IPS-NIHi11 (cell line): Measurements from ENCODE around the gene PIMREG.

ENCODE experiments used
- DNase-seq: peaks from one replicate; pipeline ENCODE4 v3.0.0; 2012; ENCODE audit warnings: mixed read lengths, low spot score

The PIMREG gene

GRCh38 chr17:6437956-6438355 lies 6.3 kb upstream of the PIMREG start:
- no peak for DNase-seq

GRCh38 chr17:6439951-6440350 lies 4.3 kb upstream of the PIMREG start:
- DNase-seq: no peak

GRCh38 chr17:6442775-6443174 lies 1.5 kb upstream of the PIMREG start:
- DNase-seq: no peak

- no peak for DNase-seq
Measured at GRCh38 chr17:6444571-6445335, 498 bp downstream of the PIMREG start.

- DNase-seq: no peak
Measured at GRCh38 chr17:6446516-6447100, 2.4 kb downstream of the PIMREG start.

- DNase-seq: no peak
Measured at GRCh38 chr17:6448473-6448872, 4.2 kb downstream of the PIMREG start.

GRCh38 chr17:6449307-6449706 lies 5.1 kb downstream of the PIMREG start:
- no peak for DNase-seq

GRCh38 chr17:6450926-6451832 lies 6.9 kb downstream of the PIMREG start:
- DNase-seq: no peak

GRCh38 chr17:6452471-6453266 lies 8.4 kb downstream of the PIMREG start:
- no peak for DNase-seq

GRCh38 chr17:6453279-6454024 lies 9.2 kb downstream of the PIMREG start:
- DNase-seq: no peak

- DNase-seq: peak; percentile 59
Measured at GRCh38 chr17:6454495-6455320, 10.5 kb downstream of the PIMREG start.

GRCh38 chr17:6455321-6455705 lies 11.1 kb downstream of the PIMREG start:
- peak; percentile 63 for DNase-seq

- no peak for DNase-seq
Measured at GRCh38 chr17:6456321-6456720, 12.1 kb downstream of the PIMREG start.

- no peak for DNase-seq
Measured at GRCh38 chr17:6456914-6457687, 12.8 kb downstream of the PIMREG start.

- DNase-seq: no peak
Measured at GRCh38 chr17:6457688-6458459, 13.6 kb downstream of the PIMREG start.

- DNase-seq: no peak
Measured at GRCh38 chr17:6458460-6458950, 14.2 kb downstream of the PIMREG start.

- DNase-seq: no peak
Measured at GRCh38 chr17:6460531-6461161, 16.4 kb downstream of the PIMREG start.

- no peak for DNase-seq
Measured at GRCh38 chr17:6461246-6461645, 17.0 kb downstream of the PIMREG start.
